ENCODE measurements around the gene VEZF1. TPM values are rescaled to one million over a fixed set of nuclear protein-coding genes. Genes with fewer than 3 reads are reported as not detected.

VEZF1 gene
- total and polyA plus RNA-seq, 2 of the 8 experiments (the other 6 are each of a cell fraction or from before 2014, with no cell fraction given), result 28.9 to 61.9 TPM

DNA sequence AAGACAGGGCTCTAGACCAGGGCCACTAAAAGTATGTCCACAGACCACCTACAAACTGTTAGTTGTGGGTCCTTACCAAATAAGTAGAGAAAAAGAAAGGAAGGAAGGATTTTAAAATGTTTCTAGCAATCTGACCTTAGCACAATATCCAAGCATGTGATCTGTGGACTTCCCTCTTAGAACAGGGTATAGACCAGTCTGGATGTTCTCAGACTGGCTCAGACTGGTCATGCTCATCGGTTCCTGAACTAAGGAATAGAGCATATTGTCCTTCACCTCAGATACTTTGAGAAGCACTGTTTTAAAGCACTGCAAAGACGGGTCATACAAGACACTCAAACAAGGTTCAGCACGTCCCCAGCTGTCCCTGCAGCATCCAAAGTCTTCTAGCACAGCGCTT is 58.7 kb downstream of the VEZF1 start:
- Histone ChIP-seq H2BK15ac (ENCODE audit: low read length) (no peak overlapping the region), H2BK12ac (ENCODE audit: low read depth, low read length) (no peak overlapping the region), H2BK5ac (ENCODE audit: low read depth, low read length) (no peak overlapping the region), H3K4me3 (ENCODE audit: extremely low read depth in 1 of 4, insufficient read depth in 2 of 4, low read depth in 3 of 4, low read length in 4 of 4) (no peak overlapping the region), H3K27me3 (replicated peaks in 1 of 4; ENCODE audit: control insufficient read depth in 3 of 4, extremely low read depth in 1 of 4, insufficient read depth in 3 of 4, low read length in 3 of 4) (peaks cover 0 to 2% (median 0%) of the 10 kb centered on the region in 4 experiments; a peak in 1 of 7 replicates), H3K79me1 (ENCODE audit: low read depth, low read length) (0 out of 2 replicates have a peak, but pooled peaks cover 2% of the 10 kb centered on the region), H3K14ac (ENCODE audit: insufficient read length) (no peak overlapping the region), H3K56ac (replicated peaks; ENCODE audit: insufficient read length, low read depth, low read length) (no peak overlapping the region), H2BK20ac (ENCODE audit: low read length) (no peak overlapping the region), H3K18ac (ENCODE audit: extremely low read depth, low read length) (no peak overlapping the region), H3K9ac (replicated peaks in 1 of 4; ENCODE audit: extremely low read depth in 1 of 4, low read depth in 3 of 4, low read length in 3 of 4) (no peak overlapping the region), H4K5ac (ENCODE audit: insufficient read length, low read depth, low read length) (no peak overlapping the region), H2AK5ac (ENCODE audit: low read depth, low read length) (no peak overlapping the region), H2BK120ac (replicated peaks; ENCODE audit: low read depth, low read length) (no peak overlapping the region), H2AFZ (ENCODE audit: low read length) (no peak overlapping the region), H4K91ac (replicated peaks; ENCODE audit: insufficient read length, low read length) (no peak overlapping the region), H3K23ac (ENCODE audit: insufficient read length) (no peak overlapping the region), H3K4me2 (ENCODE audit: insufficient read depth in 1 of 2, low read depth in 2 of 2, low read length in 2 of 2) (no peak overlapping the region), H3K27ac (ENCODE audit: low read depth, low read length) (no peak overlapping the region), H3K4me1 (replicated peaks in 1 of 4; ENCODE audit: control insufficient read depth in 3 of 4, insufficient read depth in 4 of 4, low read length in 3 of 4) (peaks cover 2 to 9% (median 6%) of the 10 kb centered on the region in 4 experiments), H3K4ac (replicated peaks; ENCODE audit: insufficient read length, low read depth, low read length) (no peak overlapping the region), H3K79me2 (ENCODE audit: control insufficient read depth in 1 of 2, insufficient read depth in 2 of 2, low read length in 2 of 2) (no peaks in the 10 kb centered on the region), H4K8ac (ENCODE audit: extremely low read depth, insufficient read depth, low read length) (no peak overlapping the region), H4K20me1 (replicated peaks in 1 of 2; ENCODE audit: control insufficient read depth in 1 of 2, insufficient read depth in 2 of 2, low read length in 2 of 2) (no peaks in the 10 kb centered on the region), H3K36me3 (ENCODE audit: control insufficient read depth in 2 of 4, insufficient read depth in 4 of 4, low read length in 3 of 4) (no peaks in the 10 kb centered on the region), H3K23me2 (ENCODE audit: low read depth, low read length) (no peaks in the 10 kb centered on the region), H3K9me3 (ENCODE audit: insufficient read depth in 2 of 2, low read depth in 1 of 2, low read length in 1 of 2) (no peaks in the 10 kb centered on the region)
- FAIRE-seq (no peak), DNase-seq (ENCODE audit: low read depth in 1 of 2, low spot score in 2 of 2) (no peak)
- 82% methylated on average over 4 of the region's 4 CpGs; no CpG with 5 or more reads in 1 of the 2 experiments for WGBS, 2 experiments (ENCODE audit: extremely low coverage in 1 of 2, insufficient coverage in 1 of 2, insufficient read length in 1 of 2, insufficient replicate concordance in 2 of 2, low coverage in 1 of 2, low lambda C conversion rate in 2 of 2, missing lambda C conversion rate in 1 of 2)
- TF ChIP-seq RBBP5 (IDR thresholded peaks at IDR 0.05; ENCODE audit: borderline replicate concordance, low read depth, low read length) (no peak), NANOG (IDR thresholded peaks at IDR 0.05; ENCODE audit: insufficient read depth, low read depth, low read length, poor library complexity, severe bottlenecking) (no peak), GTF2F1 (IDR thresholded peaks at IDR 0.05; ENCODE audit: borderline replicate concordance, low read depth, low read length) (no peak), CREB1 (IDR thresholded peaks at IDR 0.05) (no peak), MAFK (IDR thresholded peaks at IDR 0.05; ENCODE audit: low read depth, low read length) (no peak), CEBPB (IDR thresholded peaks at IDR 0.05; ENCODE audit: low read depth, low read length) (no peak), PHF8 (conservative IDR thresholded peaks at IDR 0.05; ENCODE audit: low read depth, low read length) (no peak), SP2 (IDR thresholded peaks at IDR 0.05; ENCODE audit: low read length) (no peak), SIN3A (conservative IDR thresholded peaks at IDR 0.05 in 1 of 2, IDR thresholded peaks at IDR 0.05 in 1 of 2; ENCODE audit: low read depth in 1 of 2, low read length in 2 of 2) (no peak), SUZ12 (IDR thresholded peaks at IDR 0.05; ENCODE audit: low read length) (no peak)
- TF ChIP-seq, protein P1, sequence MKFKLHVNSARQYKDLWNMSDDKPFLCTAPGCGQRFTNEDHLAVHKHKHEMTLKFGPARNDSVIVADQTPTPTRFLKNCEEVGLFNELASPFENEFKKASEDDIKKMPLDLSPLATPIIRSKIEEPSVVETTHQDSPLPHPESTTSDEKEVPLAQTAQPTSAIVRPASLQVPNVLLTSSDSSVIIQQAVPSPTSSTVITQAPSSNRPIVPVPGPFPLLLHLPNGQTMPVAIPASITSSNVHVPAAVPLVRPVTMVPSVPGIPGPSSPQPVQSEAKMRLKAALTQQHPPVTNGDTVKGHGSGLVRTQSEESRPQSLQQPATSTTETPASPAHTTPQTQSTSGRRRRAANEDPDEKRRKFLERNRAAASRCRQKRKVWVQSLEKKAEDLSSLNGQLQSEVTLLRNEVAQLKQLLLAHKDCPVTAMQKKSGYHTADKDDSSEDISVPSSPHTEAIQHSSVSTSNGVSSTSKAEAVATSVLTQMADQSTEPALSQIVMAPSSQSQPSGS (IDR thresholded peaks at IDR 0.05; ENCODE audit: low read length), result no peak
- POLR2A ChIA-PET (ENCODE audit: partially characterized antibody), result no interaction called here
- CTCF ChIA-PET (ENCODE audit: partially characterized antibody), result interaction anchor here (1.6 kb wide), 1 partner anchor 71 kb away, joined by 3 read pairs; no protein-coding TSS in a partner anchor

Data from H1 (cell line).